ENCODE measurements around the gene ZFP36.

ZFP36 gene

GRCh38 chr19:39398297-39398864 lies 8.3 kb upstream of the ZFP36 start:
- H3F3A ChIP-seq (ENCODE audit: insufficient read depth, low read length) = 0 out of 2 replicates have a peak, but pooled peaks cover 3% of the 10 kb centered on the region

GRCh38 chr19:39399668-39400050 lies 7.0 kb upstream of the ZFP36 start:
- H3F3A ChIP-seq (ENCODE audit: insufficient read depth, low read length) = 0 out of 2 replicates have a peak, but pooled peaks cover 3% of the 10 kb centered on the region
- H4K20me1 ChIP-seq (ENCODE audit: insufficient read depth, low read length) = no peaks in the 10 kb centered on the region
- peaks cover 19% of the 10 kb centered on the region; the same call in 1 of the 2 replicates for H3K36me3 ChIP-seq (ENCODE audit: insufficient read depth, low read length)
- no peaks in the 10 kb centered on the region for H3K27me3 ChIP-seq (ENCODE audit: insufficient read depth, low read length)
- H2AFZ ChIP-seq (ENCODE audit: low read length) = no peak overlapping the region
- no peak overlapping the region for H3K4me3 ChIP-seq (ENCODE audit: low read depth, low read length, poor library complexity, severe bottlenecking)
- peaks cover 58% of the 10 kb centered on the region for H3K4me1 ChIP-seq (ENCODE audit: insufficient read depth, low read length, severe bottlenecking)
- no peak overlapping the region for H3K9ac ChIP-seq (ENCODE audit: low read length)
- H3K9me3 ChIP-seq (ENCODE audit: low read length) = no peaks in the 10 kb centered on the region
- peak overlapping the region; percentile 96 for H3K27ac ChIP-seq (ENCODE audit: low read depth, low read length, poor library complexity, severe bottlenecking)
- H3K79me2 ChIP-seq (ENCODE audit: insufficient read depth, low read length) = no peaks in the 10 kb centered on the region
- no peak overlapping the region for H3K4me2 ChIP-seq (ENCODE audit: low read length)
- no peaks in the 10 kb centered on the region for H3K9me2 ChIP-seq (ENCODE audit: low read depth, low read length)
- no peak for TF ChIP-seq EZH2 (IDR thresholded peaks at IDR 0.05; ENCODE audit: borderline replicate concordance, low read length)
- TF ChIP-seq, protein P1, sequence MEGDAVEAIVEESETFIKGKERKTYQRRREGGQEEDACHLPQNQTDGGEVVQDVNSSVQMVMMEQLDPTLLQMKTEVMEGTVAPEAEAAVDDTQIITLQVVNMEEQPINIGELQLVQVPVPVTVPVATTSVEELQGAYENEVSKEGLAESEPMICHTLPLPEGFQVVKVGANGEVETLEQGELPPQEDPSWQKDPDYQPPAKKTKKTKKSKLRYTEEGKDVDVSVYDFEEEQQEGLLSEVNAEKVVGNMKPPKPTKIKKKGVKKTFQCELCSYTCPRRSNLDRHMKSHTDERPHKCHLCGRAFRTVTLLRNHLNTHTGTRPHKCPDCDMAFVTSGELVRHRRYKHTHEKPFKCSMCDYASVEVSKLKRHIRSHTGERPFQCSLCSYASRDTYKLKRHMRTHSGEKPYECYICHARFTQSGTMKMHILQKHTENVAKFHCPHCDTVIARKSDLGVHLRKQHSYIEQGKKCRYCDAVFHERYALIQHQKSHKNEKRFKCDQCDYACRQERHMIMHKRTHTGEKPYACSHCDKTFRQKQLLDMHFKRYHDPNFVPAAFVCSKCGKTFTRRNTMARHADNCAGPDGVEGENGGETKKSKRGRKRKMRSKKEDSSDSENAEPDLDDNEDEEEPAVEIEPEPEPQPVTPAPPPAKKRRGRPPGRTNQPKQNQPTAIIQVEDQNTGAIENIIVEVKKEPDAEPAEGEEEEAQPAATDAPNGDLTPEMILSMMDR (IDR thresholded peaks at IDR 0.05; ENCODE audit: low read length) = no peak

More at GRCh38 chr19:39398297-39398864, 8.3 kb upstream of the ZFP36 start:
- Histone ChIP-seq H2AFZ (ENCODE audit: low read length) (no peak overlapping the region), H3K4me2 (ENCODE audit: low read length) (peak overlapping the region; percentile 9; the same call in 1 of the 2 replicates), H3K4me1 (ENCODE audit: insufficient read depth, low read length, severe bottlenecking) (peaks cover 46% of the 10 kb centered on the region), H3K27me3 (ENCODE audit: insufficient read depth, low read length) (no peaks in the 10 kb centered on the region), H4K20me1 (ENCODE audit: insufficient read depth, low read length) (no peaks in the 10 kb centered on the region), H3K9me2 (ENCODE audit: low read depth, low read length) (no peaks in the 10 kb centered on the region), H3K79me2 (ENCODE audit: insufficient read depth, low read length) (no peaks in the 10 kb centered on the region), H3K27ac (ENCODE audit: low read depth, low read length, poor library complexity, severe bottlenecking) (peak overlapping the region; percentile 62), H3K36me3 (ENCODE audit: insufficient read depth, low read length) (peaks cover 28% of the 10 kb centered on the region; the same call in 1 of the 2 replicates), H3K9ac (ENCODE audit: low read length) (peak overlapping the region; percentile 9; the same call in 1 of the 2 replicates), H3K9me3 (ENCODE audit: low read length) (no peaks in the 10 kb centered on the region), H3K4me3 (ENCODE audit: low read depth, low read length, poor library complexity, severe bottlenecking) (no peak overlapping the region)
- TF ChIP-seq, protein P1 (IDR thresholded peaks at IDR 0.05; ENCODE audit: low read length) = no peak
- no peak for TF ChIP-seq EZH2 (IDR thresholded peaks at IDR 0.05; ENCODE audit: borderline replicate concordance, low read length)

- Histone ChIP-seq H3K4me2 (ENCODE audit: low read length) (no peak overlapping the region), H3K9me2 (ENCODE audit: low read depth, low read length) (no peaks in the 10 kb centered on the region), H3K4me1 (ENCODE audit: insufficient read depth, low read length, severe bottlenecking) (peaks cover 62% of the 10 kb centered on the region), H3K9ac (ENCODE audit: low read length) (no peak overlapping the region), H2AFZ (ENCODE audit: low read length) (no peak overlapping the region), H3K79me2 (ENCODE audit: insufficient read depth, low read length) (no peaks in the 10 kb centered on the region), H3K4me3 (ENCODE audit: low read depth, low read length, poor library complexity, severe bottlenecking) (no peak overlapping the region), H3K9me3 (ENCODE audit: low read length) (no peaks in the 10 kb centered on the region), H3K27ac (ENCODE audit: low read depth, low read length, poor library complexity, severe bottlenecking) (peak overlapping the region; percentile 96), H3K36me3 (ENCODE audit: insufficient read depth, low read length) (peaks cover 16% of the 10 kb centered on the region; the same call in 1 of the 2 replicates), H4K20me1 (ENCODE audit: insufficient read depth, low read length) (no peaks in the 10 kb centered on the region), H3K27me3 (ENCODE audit: insufficient read depth, low read length) (no peaks in the 10 kb centered on the region), H3F3A (ENCODE audit: insufficient read depth, low read length) (peaks cover 6% of the 10 kb centered on the region; the same call in 1 of the 2 replicates)
- TF ChIP-seq, protein P1 (IDR thresholded peaks at IDR 0.05; ENCODE audit: low read length) = no peak
- no peak for TF ChIP-seq EZH2 (IDR thresholded peaks at IDR 0.05; ENCODE audit: borderline replicate concordance, low read length)
Measured at GRCh38 chr19:39400061-39400460, 6.6 kb upstream of the ZFP36 start.
